K562 treated with DMSO at 1 percent for 12 hours (cell line): ENCODE results near the gene IRS4. TPM values are rescaled to one million over a fixed set of nuclear protein-coding genes. Genes with fewer than 3 reads are reported as not detected.

Experiments used
- total RNA-seq: library from RNA; unstranded; fragments of 300-600 nt; gene quantifications from 2 replicates; pipeline ENCODE4 v1.2.3, GENCODE V29; 2022; ENCODE audit not compliant: insufficient read depth

The IRS4 gene
- total RNA-seq: not detected in 2 replicates

GRCh38 chrX:108736509-108737479 is at the start of gene IRS4:
IRS4 (minus strand) TSS chrX:108736563.

